GM18526 (cell line): ENCODE data around the gene PRKN.

ENCODE experiments used
- POLR2A ChIP-seq: IDR thresholded peaks from 3 replicates; pipeline ENCODE4 v1.6.1; 2011; ENCODE audit not compliant: insufficient read length; ENCODE audit errors: extremely low read depth

The PRKN gene

DNA sequence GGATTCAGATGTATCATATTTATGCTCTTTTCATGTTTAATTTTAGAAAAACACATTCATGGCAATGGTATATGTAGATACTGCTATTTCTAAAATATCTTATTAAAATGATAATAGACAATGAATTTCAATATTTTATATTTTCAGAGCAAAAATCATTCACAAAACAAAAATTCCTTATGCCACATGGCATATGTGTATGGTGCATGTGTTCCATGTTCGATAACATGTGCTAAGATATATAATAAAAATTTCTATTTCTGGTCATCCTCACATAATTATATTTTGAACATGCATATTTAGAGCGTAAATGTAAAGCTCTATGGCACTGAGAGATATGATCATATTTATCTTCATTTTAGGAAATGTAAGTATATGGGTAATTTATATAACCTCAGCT is 847.5 kb downstream of the PRKN start:
- no peak for TF ChIP-seq POLR2A

GRCh38 chr6:161876231-161876630 is 851.3 kb downstream of the PRKN start:
- TF ChIP-seq POLR2A: no peak

- no peak for TF ChIP-seq POLR2A
These were observed 857.2 kb downstream of the PRKN start for GRCh38 chr6:161870236-161870901.

GRCh38 chr6:161869491-161869890 is 858.1 kb downstream of the PRKN start:
- no peak for TF ChIP-seq POLR2A

- TF ChIP-seq POLR2A: no peak
These were observed 861.0 kb downstream of the PRKN start for GRCh38 chr6:161866570-161866969.

DNA sequence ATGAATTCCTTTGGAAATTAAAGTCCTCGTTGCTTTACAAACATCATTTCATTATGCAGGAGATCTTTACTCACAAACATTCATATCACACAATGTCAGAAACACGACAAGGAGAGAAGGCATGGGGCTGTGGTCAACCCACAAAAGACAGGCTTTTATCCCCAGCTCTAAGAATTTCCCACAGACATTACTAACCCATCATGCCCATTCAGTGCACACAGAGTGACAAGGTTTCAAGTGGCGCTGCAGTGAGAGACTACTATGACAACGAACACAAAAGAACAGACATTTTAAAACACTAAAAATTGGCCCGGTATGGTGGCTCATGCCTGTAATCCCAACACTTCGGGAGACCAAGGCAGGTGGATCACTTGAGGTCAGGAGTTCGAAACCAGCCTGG is 873.9 kb downstream of the PRKN start:
- TF ChIP-seq POLR2A: no peak

GRCh38 chr6:161850562-161850961 is 877.0 kb downstream of the PRKN start:
- no peak for TF ChIP-seq POLR2A

- TF ChIP-seq POLR2A: no peak
These were observed 879.9 kb downstream of the PRKN start for GRCh38 chr6:161847628-161848027.

DNA sequence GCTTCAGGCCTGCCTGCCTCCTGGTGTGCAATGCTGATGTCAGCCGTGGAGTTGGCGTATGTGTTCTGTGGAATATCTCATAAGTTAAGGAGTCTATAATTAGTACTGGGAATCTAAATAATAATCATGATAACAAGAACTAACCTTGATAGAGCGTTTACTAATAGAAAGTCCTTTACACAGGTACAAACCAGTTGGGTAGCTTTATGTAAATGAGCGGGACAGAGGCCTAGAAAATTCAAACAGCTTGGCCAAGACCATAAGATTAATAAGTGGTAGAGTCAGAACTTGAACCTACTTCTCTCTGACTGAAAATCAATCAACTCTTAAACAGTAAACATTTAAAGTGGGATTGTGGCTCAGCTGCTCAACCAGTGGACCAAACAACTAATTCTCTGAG is 882.8 kb downstream of the PRKN start:
- TF ChIP-seq POLR2A: no peak

DNA sequence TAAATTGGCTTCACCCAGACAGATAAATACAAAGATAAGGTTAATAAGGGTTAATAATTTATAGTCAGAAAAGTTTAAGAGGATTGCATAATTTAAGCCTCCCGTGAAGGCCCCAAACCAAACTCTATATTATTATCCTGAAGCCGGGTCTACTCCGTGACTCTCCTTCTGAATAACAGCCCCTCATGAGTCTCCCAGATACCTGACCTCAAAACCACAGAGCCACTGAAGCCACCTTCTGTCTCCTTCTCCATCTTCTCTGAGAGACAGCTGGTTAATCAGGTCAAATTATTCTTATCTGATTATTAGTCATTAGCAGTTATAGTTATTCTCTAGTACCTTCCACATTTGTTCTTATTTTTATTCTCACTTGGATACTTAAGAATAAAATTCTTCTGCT is 884.5 kb downstream of the PRKN start:
- TF ChIP-seq POLR2A: no peak

- no peak for TF ChIP-seq POLR2A
These were observed 887.2 kb downstream of the PRKN start for GRCh38 chr6:161840380-161840779.

DNA sequence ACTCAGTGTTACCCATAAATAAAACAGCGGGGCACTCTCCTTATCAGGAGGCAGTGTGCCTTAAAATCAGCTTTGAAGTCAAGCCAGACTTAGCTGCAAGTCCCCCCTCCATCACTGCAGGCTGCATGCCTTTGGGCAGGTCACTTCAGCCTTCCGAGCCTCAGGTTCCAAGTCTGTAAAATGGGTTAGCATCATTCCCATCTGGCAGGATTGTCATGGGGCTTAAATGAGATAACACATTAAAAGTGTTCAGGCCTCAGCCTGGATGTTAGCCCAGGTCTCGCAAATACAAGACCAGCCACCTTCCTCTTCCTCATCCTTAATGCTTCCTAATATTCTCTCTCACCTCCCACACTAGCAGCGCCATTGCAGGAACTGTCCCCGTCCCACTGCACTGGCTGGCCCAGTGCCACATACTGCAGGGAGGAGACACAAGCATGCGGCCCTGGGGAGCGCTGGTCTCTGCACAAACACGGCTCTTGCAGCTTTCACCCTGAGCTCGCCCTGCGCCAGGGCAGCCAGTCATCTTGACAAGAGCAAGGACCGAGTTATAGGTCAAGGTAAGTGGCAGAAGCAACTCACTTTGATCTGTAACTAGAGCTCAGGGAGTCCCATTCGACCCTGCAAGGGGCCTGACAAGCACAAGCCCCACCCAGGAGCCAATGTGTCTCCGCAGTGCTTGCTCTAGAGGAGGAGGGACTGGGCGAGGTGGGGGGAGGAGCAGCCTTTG is 889.1 kb downstream of the PRKN start:
- no peak for TF ChIP-seq POLR2A

DNA sequence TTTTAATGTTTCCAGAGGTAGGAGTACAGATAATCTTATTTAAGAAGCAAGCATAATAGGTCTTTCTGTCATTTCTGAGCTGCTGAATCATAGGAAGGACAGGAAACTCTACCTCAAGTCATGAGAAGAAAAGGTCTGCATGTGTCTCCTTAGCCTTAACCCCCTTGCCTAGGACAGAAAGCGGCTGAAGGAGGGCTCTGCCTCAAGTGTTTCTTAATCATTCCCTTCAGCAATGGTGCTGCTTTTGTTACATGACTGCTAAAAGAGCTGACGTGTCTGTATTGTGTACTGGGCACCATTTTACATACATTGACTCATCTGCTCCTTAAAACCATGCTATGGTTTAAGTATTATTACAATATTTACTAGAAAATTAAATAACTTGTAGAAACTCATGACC is 889.7 kb downstream of the PRKN start:
- TF ChIP-seq POLR2A: no peak

- TF ChIP-seq POLR2A: no peak
These were observed 890.2 kb downstream of the PRKN start for GRCh38 chr6:161837449-161837735.

DNA sequence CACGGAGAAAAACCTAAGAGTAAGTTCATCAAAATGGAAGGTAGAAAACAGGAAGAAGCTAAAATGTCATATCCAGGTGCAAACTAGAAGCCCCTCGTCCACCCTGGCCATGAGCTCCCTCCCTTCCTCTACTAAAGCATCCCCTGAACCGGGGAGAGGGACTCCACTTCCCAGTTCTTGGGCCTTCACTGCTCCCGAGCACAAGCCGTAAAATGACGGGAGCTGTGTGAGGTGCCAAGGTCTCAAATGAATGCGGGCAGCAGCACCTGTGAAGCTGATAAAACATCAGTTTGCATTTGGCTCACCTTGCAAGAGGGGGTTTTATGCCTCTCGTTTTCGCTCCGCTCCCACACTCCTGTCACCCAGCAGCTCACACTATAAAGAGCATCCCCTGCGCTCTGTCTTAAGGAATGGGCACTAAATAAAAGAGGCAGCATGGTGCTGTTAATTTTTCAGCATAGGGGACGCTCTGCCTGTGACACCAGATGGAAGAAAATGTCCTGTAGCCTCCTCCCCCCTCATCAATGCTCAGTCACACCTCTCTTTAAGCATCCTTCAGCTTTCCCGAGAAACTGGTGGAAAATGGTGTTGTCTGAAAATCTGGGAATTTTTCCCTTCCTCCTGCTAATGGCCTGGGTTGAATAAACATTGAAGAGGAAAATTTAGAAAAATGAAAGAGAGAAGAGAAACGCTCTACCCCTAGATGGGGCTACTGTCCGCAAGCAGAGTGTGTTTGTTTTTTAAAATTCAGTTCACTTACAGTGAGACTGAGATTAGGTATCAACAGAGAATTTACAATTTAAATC is 890.7 kb downstream of the PRKN start:
- TF ChIP-seq POLR2A: no peak

DNA sequence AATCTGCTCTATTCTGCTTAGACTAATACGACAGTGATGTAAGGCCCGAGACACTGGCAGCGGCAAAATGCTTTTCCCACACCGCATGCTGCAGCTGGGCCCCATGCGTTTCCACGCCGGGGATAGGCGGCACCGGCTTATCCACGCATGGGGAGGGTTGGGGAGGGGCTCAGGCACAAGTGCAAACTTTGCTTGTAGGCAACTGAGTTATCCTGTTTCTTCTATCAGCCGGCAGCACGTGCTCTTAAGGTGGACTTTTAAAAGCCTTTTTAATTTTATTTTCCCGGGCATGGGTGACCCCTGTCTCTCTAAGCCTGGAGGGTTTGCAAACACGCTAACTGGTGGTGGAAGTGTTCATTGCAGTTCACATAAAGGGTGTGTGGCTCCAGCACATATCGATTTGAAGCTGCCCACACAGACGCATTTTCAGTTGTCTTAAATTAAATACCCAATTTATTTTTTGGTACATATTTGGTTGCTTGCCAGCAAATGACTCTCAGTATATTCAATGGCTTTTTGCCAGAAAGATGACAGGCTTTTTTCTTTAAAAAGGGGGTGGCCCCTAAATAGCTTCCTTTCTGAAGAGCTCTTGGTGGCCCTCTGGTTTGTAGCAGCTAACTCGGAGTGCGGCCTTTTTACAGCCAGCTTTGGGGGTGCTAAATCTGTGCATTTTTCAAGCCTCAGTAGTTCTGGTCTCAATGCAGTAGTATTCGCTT is 891.9 kb downstream of the PRKN start:
- no peak for TF ChIP-seq POLR2A
